HG03066 (cell line): ENCODE measurements around the gene MRFAP1.

Experiments
- ATAC-seq: cut with Tn5 transposase; IDR thresholded peaks from one replicate; pipeline ENCODE4 v1.9.1; 2021; ENCODE audit warnings: low read depth; ENCODE audit not compliant: unreplicated experiment

The MRFAP1 gene

DNA sequence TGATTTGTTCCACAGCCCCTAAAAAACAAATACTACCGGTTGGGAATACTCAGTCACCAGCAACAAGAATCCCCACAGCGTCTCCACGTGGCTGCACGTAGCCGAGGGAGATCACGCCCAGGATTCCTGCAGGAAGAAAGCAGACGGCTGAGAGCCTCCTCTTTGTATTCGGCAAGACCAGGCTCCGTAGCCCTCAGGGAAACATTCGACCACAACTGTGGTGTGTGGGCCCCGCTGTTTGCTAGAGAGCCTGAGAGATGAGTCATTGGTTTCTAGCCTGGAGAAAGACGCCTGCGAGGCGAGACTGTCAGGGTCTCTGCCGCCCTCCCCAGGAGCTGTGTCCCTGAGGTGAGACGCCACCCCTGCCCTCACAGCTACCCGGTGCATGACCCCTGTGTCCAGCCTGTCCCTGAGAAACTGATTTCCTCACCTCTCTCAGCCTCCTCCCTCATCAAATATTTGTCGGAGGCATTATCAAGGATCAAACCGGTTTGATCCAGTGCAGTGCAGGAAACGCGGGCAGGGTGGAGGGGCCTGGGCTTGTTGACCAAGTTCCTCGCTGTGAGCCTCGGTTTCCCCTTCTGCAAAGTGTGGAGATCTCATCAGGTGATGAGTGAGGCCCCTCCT is 48.5 kb downstream of the MRFAP1 start:
- ATAC-seq: no peak

DNA sequence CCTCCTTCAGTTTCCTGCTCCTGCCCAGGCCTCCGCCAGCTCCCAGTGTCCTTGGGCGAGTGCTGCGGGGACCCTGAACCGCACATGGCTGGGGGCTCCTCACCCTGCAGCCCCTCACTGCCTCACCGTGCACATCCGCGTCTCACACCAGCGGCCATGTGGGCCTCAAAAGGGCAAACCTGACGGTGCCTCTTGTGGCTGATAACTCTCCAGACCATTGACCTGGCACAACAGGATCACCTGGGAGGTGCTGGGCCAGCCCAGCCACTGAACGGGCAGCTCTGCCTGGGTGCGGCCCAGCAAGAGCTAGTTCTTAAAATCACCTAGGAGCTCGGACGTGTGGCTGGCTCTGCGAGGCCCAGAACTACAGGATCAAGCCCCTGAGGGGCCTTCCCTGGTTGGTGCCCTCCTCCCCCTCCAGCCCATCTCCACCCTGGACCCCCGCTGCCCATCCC is 49.0 kb downstream of the MRFAP1 start:
- no peak for ATAC-seq
